OCI-LY7 (cell line): ENCODE data around the gene PPY. TPM values are rescaled to one million over a fixed set of nuclear protein-coding genes. Genes with fewer than 3 reads are reported as not detected.
"Not testable (repeated sequence)": the region's sequence is repeated elsewhere in the genome, so short reads cannot be mapped to it uniquely, and the experiment has no call there.

ENCODE experiments used
- BruUV-seq: library from RNA; stranded (reverse); fragments of 400-500 nt; replicated peaks from 2 replicates; lab custom pipeline; 2021; lab: Mats Ljungman, UMichigan
- CTCF ChIA-PET: fragments of 300-600 bp; sonication (Branson Sonifier 250); formaldehyde crosslinking; loops from one replicate; lab custom pipeline; 2022; ENCODE audit warnings: antibody characterized with exemption; ENCODE audit not compliant: unreplicated experiment; lab: Charles Lee
- POLR2A ChIA-PET: fragments of 300-600 bp; sonication (Branson Sonifier 250); formaldehyde crosslinking; loops from one replicate; lab custom pipeline; 2022; ENCODE audit warnings: antibody characterized with exemption; lab: Charles Lee
- DNase-seq: peaks from one replicate; pipeline ENCODE4 v3.0.0-alpha.2; 2015; ENCODE audit warnings: low spot score
- H2AFZ ChIP-seq: fragments of 200-600 bp; sonication (generic), shearing (Covaris generic); 2 replicates; pipeline ENCODE4 v1.6.1; 2014; ENCODE audit warnings: mild to moderate bottlenecking, antibody characterized with exemption, low read length, moderate library complexity
- H3K27ac ChIP-seq: fragments of 200-600 bp; sonication (generic); 2 replicates; pipeline ENCODE4 v1.5.1; 2014; ENCODE audit warnings: mixed run types, low read depth, mild to moderate bottlenecking, moderate library complexity, low read length, inconsistent platforms; ENCODE audit not compliant: poor library complexity, severe bottlenecking
- H3K36me3 ChIP-seq: fragments of 200-600 bp; sonication (generic); 2 replicates; pipeline ENCODE4 v1.6.1; 2014; ENCODE audit warnings: mild to moderate bottlenecking, antibody characterized with exemption, low read length, moderate library complexity, mixed read lengths; ENCODE audit not compliant: insufficient read depth
- H3K4me1 ChIP-seq: fragments of 200-600 bp; sonication (generic); 2 replicates; pipeline ENCODE4 v1.5.1; 2014; ENCODE audit warnings: mild to moderate bottlenecking, low read length; ENCODE audit not compliant: insufficient read depth, poor library complexity, severe bottlenecking
- H3K4me2 ChIP-seq: fragments of 200-600 bp; sonication (generic); 2 replicates; pipeline ENCODE4 v1.6.1; 2014; ENCODE audit warnings: mild to moderate bottlenecking, low read length
- H3K4me3 ChIP-seq: fragments of 200-600 bp; sonication (generic); 2 replicates; pipeline ENCODE4 v1.5.1; 2014; ENCODE audit warnings: mild to moderate bottlenecking, low read depth, low read length; ENCODE audit not compliant: poor library complexity, severe bottlenecking
- H3K79me2 ChIP-seq: fragments of 200-600 bp; sonication (generic); 2 replicates; pipeline ENCODE4 v1.6.1; 2016; ENCODE audit warnings: low read depth, mild to moderate bottlenecking, low read length, moderate library complexity, mixed read lengths; ENCODE audit not compliant: insufficient read depth
- H3K9me2 ChIP-seq: fragments of 200-600 bp; sonication (generic); 2 replicates; pipeline ENCODE4 v1.6.1; 2016; ENCODE audit warnings: mild to moderate bottlenecking, low read length, mixed read lengths; ENCODE audit not compliant: insufficient read depth
- H3K9me3 ChIP-seq: fragments of 200-600 bp; sonication (generic); 2 replicates; pipeline ENCODE4 v1.6.1; 2014; ENCODE audit warnings: mild to moderate bottlenecking, mixed run types, low read length, mixed read lengths
- H4K20me1 ChIP-seq: fragments of 200-600 bp; sonication (generic); 2 replicates; pipeline ENCODE4 v1.6.1; 2014; ENCODE audit warnings: mild to moderate bottlenecking, antibody characterized with exemption, low read length, moderate library complexity, mixed read lengths; ENCODE audit not compliant: insufficient read depth
- EZH2phosphoT487 ChIP-seq: fragments of 200-600 bp; sonication (generic); IDR thresholded peaks from 2 replicates; pipeline ENCODE4 v1.6.1; 2018; ENCODE audit warnings: low read depth, borderline replicate concordance, mild to moderate bottlenecking, mixed run types, antibody characterized with exemption, low read length, moderate library complexity, mixed read lengths
- intact Hi-C: fragments of 100-400 bp; cut with micrococcal nuclease; formaldehyde crosslinking; loops from one replicate; pipeline ENCODE4 v1.10.0; 2022; ENCODE audit not compliant: unreplicated experiment
- total RNA-seq, 2 experiments: library from RNA; depleted of rRNA in 1 of 2; stranded (reverse); fragments of >200 nt in 1 of 2; shearing (Covaris generic) in 1 of 2; gene quantifications; 2 replicates each; pipeline ENCODE4 v1.2.3, GENCODE V29; 2014 to 2022
- TF ChIP-seq, protein P1 (sequence below): fragments of 200-600 bp; sonication (generic); conservative IDR thresholded peaks from 2 replicates; pipeline ENCODE4 v1.5.1; 2014; ENCODE audit warnings: mild to moderate bottlenecking, antibody characterized with exemption, low read length, moderate library complexity, mixed read lengths

Gene PPY
- total RNA-seq, 2 experiments from 2014 or later: not detected

DNA sequence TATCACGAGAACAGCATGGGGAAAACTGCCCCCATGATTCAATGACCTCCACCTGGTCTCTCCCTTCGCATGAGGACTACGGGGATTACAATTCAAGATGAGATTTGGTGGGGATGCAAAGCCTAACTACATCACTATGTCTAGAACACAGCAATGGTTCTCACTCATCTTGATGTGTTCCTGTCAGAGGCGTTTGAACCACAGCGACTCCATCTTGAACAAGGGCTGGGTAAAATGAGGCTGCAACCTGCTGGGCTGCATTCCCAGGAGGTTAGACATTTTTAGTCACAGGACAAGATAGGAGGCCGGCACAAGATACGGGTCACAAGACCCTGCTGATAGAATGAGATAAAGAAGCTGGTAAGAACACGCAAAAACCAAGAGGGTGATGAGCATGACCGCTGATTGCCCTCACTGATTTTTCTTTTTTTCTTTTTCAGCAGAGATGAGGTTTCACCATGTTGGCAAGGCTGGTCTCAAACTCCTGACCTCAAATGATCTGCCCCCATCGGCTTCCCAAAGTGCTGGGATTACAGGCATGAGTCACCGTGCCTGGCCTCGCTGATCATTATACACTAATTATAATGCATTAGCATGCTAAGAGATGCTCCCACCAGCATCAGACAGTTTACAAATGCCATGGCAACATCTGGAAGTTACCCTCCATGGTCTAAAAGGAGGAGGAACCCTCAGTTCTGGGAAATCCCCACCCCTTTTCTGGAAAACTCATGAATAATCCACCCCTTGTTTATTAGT lies 3.0 kb upstream of the PPY start:
- no peak overlapping the region for H2AFZ ChIP-seq
- H3K27ac ChIP-seq: no peak overlapping the region
- ChIA-PET POLR2A (no interaction called here), CTCF (no interaction called here)
- H4K20me1 ChIP-seq: no peaks in the 10 kb centered on the region
- H3K4me1 ChIP-seq: no peaks in the 10 kb centered on the region
- intact Hi-C loops: loop anchor here (2.0 kb wide), 1 partner anchor 224 kb away; no protein-coding TSS in a partner anchor
- no TSS peak for BruUV-seq
- no peaks in the 10 kb centered on the region for H3K79me2 ChIP-seq
- H3K4me3 ChIP-seq: no peak overlapping the region
- no peak overlapping the region for H3K4me2 ChIP-seq
- no peak for DNase-seq
- H3K9me2 ChIP-seq: no peaks in the 10 kb centered on the region
- H3K36me3 ChIP-seq: no peaks in the 10 kb centered on the region
- TF ChIP-seq, protein P1, sequence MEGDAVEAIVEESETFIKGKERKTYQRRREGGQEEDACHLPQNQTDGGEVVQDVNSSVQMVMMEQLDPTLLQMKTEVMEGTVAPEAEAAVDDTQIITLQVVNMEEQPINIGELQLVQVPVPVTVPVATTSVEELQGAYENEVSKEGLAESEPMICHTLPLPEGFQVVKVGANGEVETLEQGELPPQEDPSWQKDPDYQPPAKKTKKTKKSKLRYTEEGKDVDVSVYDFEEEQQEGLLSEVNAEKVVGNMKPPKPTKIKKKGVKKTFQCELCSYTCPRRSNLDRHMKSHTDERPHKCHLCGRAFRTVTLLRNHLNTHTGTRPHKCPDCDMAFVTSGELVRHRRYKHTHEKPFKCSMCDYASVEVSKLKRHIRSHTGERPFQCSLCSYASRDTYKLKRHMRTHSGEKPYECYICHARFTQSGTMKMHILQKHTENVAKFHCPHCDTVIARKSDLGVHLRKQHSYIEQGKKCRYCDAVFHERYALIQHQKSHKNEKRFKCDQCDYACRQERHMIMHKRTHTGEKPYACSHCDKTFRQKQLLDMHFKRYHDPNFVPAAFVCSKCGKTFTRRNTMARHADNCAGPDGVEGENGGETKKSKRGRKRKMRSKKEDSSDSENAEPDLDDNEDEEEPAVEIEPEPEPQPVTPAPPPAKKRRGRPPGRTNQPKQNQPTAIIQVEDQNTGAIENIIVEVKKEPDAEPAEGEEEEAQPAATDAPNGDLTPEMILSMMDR: no peak
- TF ChIP-seq EZH2phosphoT487: no peak
- no peaks in the 10 kb centered on the region for H3K9me3 ChIP-seq

DNA sequence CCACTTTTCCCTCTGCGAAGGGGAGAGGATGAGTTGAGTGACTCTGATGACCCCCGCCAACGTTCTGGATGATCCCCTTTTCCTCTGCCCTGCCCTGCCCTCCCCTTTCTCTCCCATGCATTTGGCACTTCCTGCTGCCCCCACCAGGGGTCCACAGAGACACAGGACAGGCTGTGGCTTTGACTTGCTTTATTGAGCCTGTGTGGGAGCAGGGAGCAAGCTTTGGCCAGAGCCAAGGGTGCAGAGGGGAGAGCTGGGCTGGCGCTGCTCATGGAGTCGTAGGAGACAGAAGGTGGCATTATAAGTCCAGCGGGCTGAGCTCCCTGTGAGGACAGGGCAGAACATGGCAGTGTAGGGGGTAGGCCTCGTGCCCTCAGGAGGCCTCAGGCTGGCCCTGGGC lies 1.6 kb downstream of the PPY start:
- H3K9me3 ChIP-seq: no peaks in the 10 kb centered on the region
- H3K4me1 ChIP-seq: no peaks in the 10 kb centered on the region
- no peak overlapping the region for H3K4me2 ChIP-seq
- H3K9me2 ChIP-seq: no peaks in the 10 kb centered on the region
- ChIA-PET POLR2A (no interaction called here), CTCF (no interaction called here)
- TF ChIP-seq, protein P1: peak; percentile 66
- no peak for TF ChIP-seq EZH2phosphoT487
- intact Hi-C loops: loop anchor here (5.0 kb wide), 1 partner anchor 157 kb away; no protein-coding TSS in a partner anchor
- no peaks in the 10 kb centered on the region for H3K79me2 ChIP-seq
- H3K27ac ChIP-seq: no peak overlapping the region
- no peaks in the 10 kb centered on the region for H4K20me1 ChIP-seq
- no peak overlapping the region for H2AFZ ChIP-seq
- DNase-seq: peak; percentile 44
- no TSS peak for BruUV-seq
- no peak overlapping the region for H3K4me3 ChIP-seq
- H3K36me3 ChIP-seq: no peaks in the 10 kb centered on the region

DNA sequence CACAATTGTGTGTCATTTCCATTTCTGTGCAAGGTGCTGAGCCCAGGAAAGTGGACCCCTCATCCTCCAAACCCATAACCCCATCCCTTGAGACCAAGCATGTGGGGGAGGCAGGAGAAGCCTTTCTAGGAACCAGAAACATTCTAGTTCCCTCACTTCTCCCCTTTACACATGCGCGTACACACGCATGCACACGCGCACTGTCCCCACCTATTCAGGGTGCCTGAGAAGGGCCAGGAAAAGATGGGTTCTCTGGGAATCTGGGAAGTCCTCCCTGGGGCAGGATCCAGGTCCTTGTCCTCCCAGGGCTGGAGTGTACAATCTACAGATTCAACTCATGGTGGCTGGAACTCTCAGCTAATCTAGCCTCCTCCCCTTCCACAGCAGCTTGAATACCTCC lies 2.4 kb downstream of the PPY start:
- CTCF ChIA-PET: no interaction called here
- intact Hi-C loops: loop anchor here (5.0 kb wide), 1 partner anchor 157 kb away; no protein-coding TSS in a partner anchor
- Histone ChIP-seq H3K27ac (no peak overlapping the region), H3K4me3 (no peak overlapping the region), H3K4me1 (no peaks in the 10 kb centered on the region), H3K9me3 (no peaks in the 10 kb centered on the region), H3K4me2 (no peak overlapping the region), H2AFZ (no peak overlapping the region), H3K9me2 (no peaks in the 10 kb centered on the region), H4K20me1 (no peaks in the 10 kb centered on the region), H3K36me3 (no peaks in the 10 kb centered on the region), H3K79me2 (no peaks in the 10 kb centered on the region)
- no TSS peak for BruUV-seq
- no peak for DNase-seq
- POLR2A ChIA-PET: no interaction called here
- no peak for TF ChIP-seq EZH2phosphoT487
- TF ChIP-seq, protein P1: no peak

DNA sequence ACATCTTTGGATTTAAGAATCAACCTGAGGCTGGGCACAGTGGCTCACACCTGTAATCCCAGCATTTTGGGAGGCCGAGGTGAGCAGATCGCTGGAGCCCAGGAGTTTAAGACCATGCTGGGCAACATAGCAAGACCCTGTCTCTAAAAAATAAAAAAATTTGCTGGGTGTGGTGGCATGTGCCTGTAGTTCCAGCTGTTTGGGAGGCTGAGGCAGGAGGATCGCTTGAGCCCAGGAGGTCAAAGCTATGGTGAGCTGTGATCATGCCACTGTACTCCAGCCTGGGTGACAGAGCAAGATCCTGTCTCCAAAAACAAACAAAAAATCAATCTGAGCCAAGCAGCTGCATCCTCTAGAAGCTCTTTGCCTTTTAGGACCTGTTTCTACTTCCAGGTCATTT lies 2.8 kb downstream of the PPY start:
- H3K4me1 ChIP-seq, H3K9me3 ChIP-seq, H3K4me2 ChIP-seq, BruUV-seq, H3K36me3 ChIP-seq, H2AFZ ChIP-seq, CTCF ChIA-PET, POLR2A ChIA-PET, DNase-seq, H3K9me2 ChIP-seq, H3K27ac ChIP-seq, H4K20me1 ChIP-seq, H3K4me3 ChIP-seq, intact Hi-C loops, H3K79me2 ChIP-seq: not testable (repeated sequence)
